Neuronal stem cell (in vitro differentiated cells): Measurements from ENCODE around the gene MATR3.

Source experiments
- DNase-seq: peaks from one replicate; pipeline ENCODE4 v3.0.0-alpha.2; 2013; ENCODE audit warnings: low spot score
- H2AFZ ChIP-seq: one replicate; pipeline ENCODE4 v1.6.1; 2013; ENCODE audit warnings: mild to moderate bottlenecking, low read length, inconsistent platforms
- H2AK5ac ChIP-seq: 2 replicates; pipeline ENCODE4 v1.6.1; 2013; ENCODE audit warnings: low read depth, mild to moderate bottlenecking, inconsistent platforms, low read length, moderate library complexity, mixed read lengths
- H2BK120ac ChIP-seq: 2 replicates; pipeline ENCODE4 v1.6.1; 2013; ENCODE audit warnings: low read depth, mild to moderate bottlenecking, inconsistent platforms, low read length, moderate library complexity, mixed read lengths
- H2BK12ac ChIP-seq: one replicate; pipeline ENCODE4 v1.6.1; 2013; ENCODE audit warnings: low read length, inconsistent platforms
- H2BK15ac ChIP-seq: 2 replicates; pipeline ENCODE4 v1.6.1; 2013; ENCODE audit warnings: mild to moderate bottlenecking, low read length, inconsistent platforms, mixed read lengths
- H2BK5ac ChIP-seq: one replicate; pipeline ENCODE4 v1.6.1; 2013; ENCODE audit warnings: inconsistent platforms, mild to moderate bottlenecking, low read length, moderate library complexity
- H3K14ac ChIP-seq: one replicate; pipeline ENCODE4 v1.6.1; 2013; ENCODE audit warnings: low read length, inconsistent platforms
- H3K18ac ChIP-seq: 2 replicates; pipeline ENCODE4 v1.6.1; 2013; ENCODE audit warnings: low read length, inconsistent platforms
- H3K23ac ChIP-seq: 2 replicates; pipeline ENCODE4 v1.6.1; 2013; ENCODE audit warnings: low read depth, mild to moderate bottlenecking, mixed read lengths, low read length, inconsistent platforms; ENCODE audit not compliant: poor library complexity
- H3K27ac ChIP-seq: replicated peaks from 3 replicates; pipeline ENCODE4 v1.5.1; 2013; ENCODE audit warnings: low read length, inconsistent platforms
- H3K27me3 ChIP-seq, 3 experiments: 2 replicates each; pipeline ENCODE4 v1.6.1; 2013; ENCODE audit warnings: low read length in 3 of 3, mild to moderate bottlenecking in 2 of 3, inconsistent platforms in 1 of 3, low read depth in 1 of 3, mixed read lengths in 1 of 3, moderate library complexity in 1 of 3; ENCODE audit not compliant: control insufficient read depth in 3 of 3, insufficient read depth in 3 of 3
- H3K36me3 ChIP-seq, 2 donors: replicated peaks in 1 of 2; 2 replicates each; pipeline ENCODE4 v1.6.1; 2013; ENCODE audit warnings: low read length in 2 of 2; ENCODE audit not compliant: control insufficient read depth in 2 of 2, insufficient read depth in 2 of 2
- H3K4ac ChIP-seq: 2 replicates; pipeline ENCODE4 v1.6.1; 2013; ENCODE audit warnings: inconsistent platforms, mild to moderate bottlenecking, low read length, moderate library complexity
- H3K4me1 ChIP-seq, 2 donors: 1 replicate in 1 of 2; 2 replicates in 1 of 2; pipeline ENCODE4 v1.6.1; 2013; ENCODE audit warnings: low read length in 2 of 2, low read depth in 1 of 2; ENCODE audit not compliant: control insufficient read depth in 2 of 2, insufficient read depth in 1 of 2
- H3K4me2 ChIP-seq: one replicate; pipeline ENCODE4 v1.6.1; 2013; ENCODE audit warnings: mild to moderate bottlenecking, low read length, inconsistent platforms; ENCODE audit not compliant: insufficient read depth, poor library complexity, severe bottlenecking
- H3K4me3 ChIP-seq, 2 donors: 2 replicates each; pipeline ENCODE4 v1.5.1; 2013; ENCODE audit warnings: low read length in 2 of 2, mild to moderate bottlenecking in 2 of 2, inconsistent platforms in 1 of 2, moderate library complexity in 1 of 2
- H3K79me1 ChIP-seq: one replicate; pipeline ENCODE4 v1.6.1; 2013; ENCODE audit warnings: low read depth, mild to moderate bottlenecking, inconsistent platforms, low read length, moderate library complexity
- H3K9ac ChIP-seq: one replicate; pipeline ENCODE4 v1.6.1; 2013; ENCODE audit warnings: mild to moderate bottlenecking, low read depth, low read length, inconsistent platforms; ENCODE audit not compliant: poor library complexity
- H3K9me3 ChIP-seq, 2 donors: replicated peaks in 1 of 2; 2 replicates each; pipeline versions ENCODE3 to v1.6.1; 2013; ENCODE audit warnings: low read length in 2 of 2, mild to moderate bottlenecking in 2 of 2, inconsistent platforms in 1 of 2, low read depth in 1 of 2, mixed read lengths in 1 of 2, moderate library complexity in 1 of 2; ENCODE audit not compliant: control insufficient read depth in 2 of 2, insufficient read depth in 1 of 2
- H4K8ac ChIP-seq: one replicate; pipeline ENCODE4 v1.6.1; 2013; ENCODE audit warnings: low read depth, mild to moderate bottlenecking, inconsistent platforms, low read length, moderate library complexity
- H4K91ac ChIP-seq: one replicate; pipeline ENCODE4 v1.6.1; 2013; ENCODE audit warnings: low read length, low read depth, mild to moderate bottlenecking, inconsistent platforms; ENCODE audit not compliant: poor library complexity
- WGBS, 2 donors: extraction: QIAGEN DNeasy Blood & Tissue Kit; methylation state at CpG; one replicate each; pipeline ENCODE4 v1.1.7; 2013; ENCODE audit warnings: missing lambda C conversion rate in 2 of 2, mixed read lengths in 1 of 2; ENCODE audit not compliant: insufficient read length in 2 of 2, insufficient replicate concordance in 1 of 2; ENCODE audit errors: extremely low coverage in 2 of 2; 5-methylcytosine and 5-hydroxymethylcytosine counted together

Gene MATR3

GRCh38 chr5:139275956-139276355 is 17.6 kb upstream of the MATR3 start:
- H3K4me1 ChIP-seq, result peaks cover 13 to 18% of the 10 kb centered on the region in 2 donors
- no peak overlapping the region for H2BK120ac ChIP-seq
- H3K9me3 ChIP-seq, result no peaks in the 10 kb centered on the region
- no peak overlapping the region for H3K4ac ChIP-seq
- no peak overlapping the region for H3K4me3 ChIP-seq
- H3K9ac ChIP-seq, result no peak overlapping the region
- DNase-seq, result no peak
- no peak overlapping the region for H2AFZ ChIP-seq
- no CpG with 5 or more reads among the region's 3 CpGs for WGBS, 2 donors
- H4K91ac ChIP-seq, result no peak overlapping the region
- no peak overlapping the region for H3K23ac ChIP-seq
- no peaks in the 10 kb centered on the region for H3K27me3 ChIP-seq
- H3K36me3 ChIP-seq, result peaks cover 11 to 50% of the 10 kb centered on the region in 2 donors
- no peak overlapping the region for H4K8ac ChIP-seq
- H3K4me2 ChIP-seq, result no peak overlapping the region
- no peak overlapping the region for H2BK12ac ChIP-seq
- H3K27ac ChIP-seq, result no peak overlapping the region
- H2AK5ac ChIP-seq, result no peak overlapping the region
- H2BK5ac ChIP-seq, result no peak overlapping the region
- H2BK15ac ChIP-seq, result no peak overlapping the region
- H3K79me1 ChIP-seq, result peaks cover 3% of the 10 kb centered on the region
- H3K14ac ChIP-seq, result no peak overlapping the region
- no peak overlapping the region for H3K18ac ChIP-seq

GRCh38 chr5:139276426-139276825 is 17.1 kb upstream of the MATR3 start:
- peaks cover 13 to 18% of the 10 kb centered on the region in 2 donors for H3K4me1 ChIP-seq
- no peak overlapping the region for H2BK12ac ChIP-seq
- H3K14ac ChIP-seq, result no peak overlapping the region
- peaks cover 11 to 53% of the 10 kb centered on the region in 2 donors for H3K36me3 ChIP-seq
- H3K4me2 ChIP-seq, result no peak overlapping the region
- no peak for DNase-seq
- H3K27me3 ChIP-seq, result no peaks in the 10 kb centered on the region
- H3K4ac ChIP-seq, result no peak overlapping the region
- H3K79me1 ChIP-seq, result peaks cover 3% of the 10 kb centered on the region
- H4K8ac ChIP-seq, result no peak overlapping the region
- H3K18ac ChIP-seq, result no peak overlapping the region
- H3K27ac ChIP-seq, result no peak overlapping the region
- H3K9ac ChIP-seq, result no peak overlapping the region
- H2AK5ac ChIP-seq, result no peak overlapping the region
- no peak overlapping the region for H2BK15ac ChIP-seq
- H4K91ac ChIP-seq, result no peak overlapping the region
- WGBS, 2 donors, result no CpG with 5 or more reads among the region's 2 CpGs
- no peak overlapping the region for H2BK5ac ChIP-seq
- H2BK120ac ChIP-seq, result no peak overlapping the region
- no peak overlapping the region for H2AFZ ChIP-seq
- H3K23ac ChIP-seq, result no peak overlapping the region
- H3K9me3 ChIP-seq, result no peaks in the 10 kb centered on the region
- H3K4me3 ChIP-seq, result no peak overlapping the region

- Histone ChIP-seq H2BK15ac (no peak overlapping the region), H2BK12ac (no peak overlapping the region), H3K14ac (no peak overlapping the region), H3K23ac (no peak overlapping the region), H3K4me2 (no peak overlapping the region), H2AK5ac (no peak overlapping the region), H2BK120ac (no peak overlapping the region), H2BK5ac (no peak overlapping the region), H3K4ac (no peak overlapping the region), H3K9me3 (no peaks in the 10 kb centered on the region), H3K4me1 (peaks cover 13 to 18% of the 10 kb centered on the region in 2 donors), H2AFZ (no peak overlapping the region), H3K9ac (no peak overlapping the region), H3K4me3 (no peak overlapping the region), H3K27ac (no peak overlapping the region), H4K8ac (no peak overlapping the region), H3K36me3 (peaks cover 11 to 60% of the 10 kb centered on the region in 2 donors), H3K27me3 (no peaks in the 10 kb centered on the region), H3K18ac (no peak overlapping the region), H4K91ac (no peak overlapping the region), H3K79me1 (peaks cover 3% of the 10 kb centered on the region)
- DNase-seq, result no peak
- WGBS, 2 donors, result no CpG with 5 or more reads among the region's 5 CpGs
Observed at GRCh38 chr5:139277171-139277570, 16.4 kb upstream of the MATR3 start.

- Histone ChIP-seq H3K27ac (no peak overlapping the region), H3K4me1 (peaks cover 7 to 9% of the 10 kb centered on the region in 2 donors)
Observed at GRCh38 chr5:139278540-139279274, 14.8 kb upstream of the MATR3 start.

More at GRCh38 chr5:139278540-139279274, 14.8 kb upstream of the MATR3 start:
- H2BK5ac ChIP-seq, result no peak overlapping the region
- no peaks in the 10 kb centered on the region for H3K79me1 ChIP-seq
- no peak overlapping the region for H3K9ac ChIP-seq
- H4K91ac ChIP-seq, result no peak overlapping the region
- WGBS, 2 donors, result no CpG with 5 or more reads among the region's 6 CpGs
- no peak overlapping the region for H3K4me3 ChIP-seq
- no peaks in the 10 kb centered on the region for H3K9me3 ChIP-seq
- no peak overlapping the region for H2BK120ac ChIP-seq
- no peak overlapping the region for H4K8ac ChIP-seq
- DNase-seq, result no peak
- no peak overlapping the region for H3K14ac ChIP-seq
- no peak overlapping the region for H3K23ac ChIP-seq
- no peak overlapping the region for H2AFZ ChIP-seq
- no peak overlapping the region for H2BK12ac ChIP-seq
- no peak overlapping the region for H3K18ac ChIP-seq
- H3K4me2 ChIP-seq, result no peak overlapping the region
- H3K4ac ChIP-seq, result no peak overlapping the region
- H2BK15ac ChIP-seq, result no peak overlapping the region
- peaks cover 22 to 75% of the 10 kb centered on the region in 2 donors for H3K36me3 ChIP-seq
- no peaks in the 10 kb centered on the region for H3K27me3 ChIP-seq
- H2AK5ac ChIP-seq, result no peak overlapping the region
